HG02870 (cell line): ENCODE measurements around the gene EID3.

ENCODE experiments used
- ATAC-seq: cut with Tn5 transposase; IDR thresholded peaks from one replicate; pipeline ENCODE4 v1.9.1; 2021; ENCODE audit warnings: mild to moderate bottlenecking, moderate library complexity; ENCODE audit not compliant: unreplicated experiment

The EID3 gene

GRCh38 chr12:104353012-104353981 is 49.8 kb downstream of the EID3 start:
- ATAC-seq, result no peak

GRCh38 chr12:104354167-104354867 is 50.8 kb downstream of the EID3 start:
- no peak for ATAC-seq
